K562 (cell line): Measurements from ENCODE around the gene SERPINB11. TPM values are rescaled to one million over a fixed set of nuclear protein-coding genes. Genes with fewer than 3 reads are reported as not detected.

Experiments used
- ATAC-seq: fragments of 200-7000 bp; cut with Tn5 transposase; 3 replicates; pipeline ENCODE4 v1.9.1; 2020; ENCODE audit warnings: moderate library complexity
- BruUV-seq: library from RNA; stranded (reverse); fragments of 400-500 nt; replicated peaks from 2 replicates; lab custom pipeline; 2021; lab: Mats Ljungman, UMichigan
- CTCF ChIA-PET: fragments of 300-600 bp; formaldehyde crosslinking; extraction: SDS; loops from one replicate; lab custom pipeline; 2021; ENCODE audit warnings: low intra/inter-chr PET ratio; lab: Yijun Ruan, JAX
- POLR2A ChIA-PET: fragments of 300-600, 350-650 bp; sonication (Branson Sonifier 250); formaldehyde crosslinking; extraction: SDS; loops from one replicate; lab custom pipeline; 2021; ENCODE audit warnings: antibody characterized with exemption, inconsistent platforms; lab: Yijun Ruan, JAX
- DNase-seq, 4 experiments: peaks; one replicate each; pipeline versions ENCODE4 v3.0.0 to v3.0.0-alpha.2; 2011 to 2018; ENCODE audit warnings: low spot score in 3 of 4, mixed read lengths in 3 of 4; ENCODE audit errors: extremely low read depth in 1 of 4
- FAIRE-seq: peaks from 2 replicates; lab custom pipeline; 2011; peaks lifted over from hg19 to GRCh38; lab: Jason Lieb, UNC
- H2AFZ ChIP-seq: 2 replicates; pipeline ENCODE4 v1.6.0; 2011; ENCODE audit warnings: low read depth, low read length, control low read depth, inconsistent platforms
- H3K27ac ChIP-seq: fragments of 200-600 bp; 3 replicates; pipeline ENCODE4 v1.8.0; 2011; ENCODE audit warnings: low read depth, mild to moderate bottlenecking, control low read depth, inconsistent platforms, low read length, moderate library complexity, mixed read lengths; ENCODE audit errors: extremely low read depth
- H3K27me3 ChIP-seq, 2 experiments: fragments of 300-600 bp in 1 of 2; 2 replicates in 1 of 2; 3 replicates in 1 of 2; pipeline versions ENCODE4 v1.6.0 to v1.8.0; 2011; ENCODE audit warnings: inconsistent platforms in 2 of 2, low read length in 2 of 2, mild to moderate bottlenecking in 1 of 2, mixed read lengths in 1 of 2, moderate library complexity in 1 of 2; ENCODE audit not compliant: control insufficient read depth in 2 of 2, insufficient read depth in 2 of 2
- H3K36me3 ChIP-seq: fragments of 300-600 bp; 3 replicates; pipeline ENCODE4 v1.8.0; 2011; ENCODE audit warnings: mild to moderate bottlenecking, low read length, inconsistent platforms; ENCODE audit not compliant: control insufficient read depth, insufficient read depth
- H3K4me1 ChIP-seq, 2 experiments: fragments of 200-600 bp in 1 of 2; replicated peaks in 1 of 2; 2 replicates in 1 of 2; 3 replicates in 1 of 2; pipeline versions ENCODE4 v1.5.1 to v1.8.0; 2011; ENCODE audit warnings: inconsistent platforms in 2 of 2, low read length in 2 of 2, mild to moderate bottlenecking in 1 of 2, mixed read lengths in 1 of 2, moderate library complexity in 1 of 2; ENCODE audit not compliant: control insufficient read depth in 2 of 2, insufficient read depth in 2 of 2
- H3K4me2 ChIP-seq: 2 replicates; pipeline ENCODE4 v1.6.1; 2011; ENCODE audit warnings: low read length, control low read depth, inconsistent platforms, mixed read lengths; ENCODE audit not compliant: insufficient read depth
- H3K4me3 ChIP-seq: fragments of 200-600 bp; sonication (generic), shearing (Covaris generic); 2 replicates; pipeline ENCODE4 v1.5.1; 2016; ENCODE audit warnings: control low read depth, inconsistent platforms
- H3K79me2 ChIP-seq: fragments of 200-600 bp; 3 replicates; pipeline ENCODE4 v1.8.0; 2011; ENCODE audit warnings: low read length, inconsistent platforms; ENCODE audit not compliant: control insufficient read depth, insufficient read depth
- H3K9ac ChIP-seq, 2 experiments: 2 replicates each; pipeline versions ENCODE4 v1.6.0 to v1.6.1; 2011; ENCODE audit warnings: low read depth in 2 of 2, low read length in 2 of 2, control low read depth in 1 of 2, inconsistent platforms in 1 of 2, mild to moderate bottlenecking in 1 of 2, mixed read lengths in 1 of 2; ENCODE audit not compliant: insufficient read depth in 1 of 2
- H3K9me1 ChIP-seq: one replicate; pipeline ENCODE4 v1.6.0; 2011; ENCODE audit warnings: inconsistent platforms, mild to moderate bottlenecking, low read length, moderate library complexity; ENCODE audit not compliant: control insufficient read depth, insufficient read depth
- H3K9me3 ChIP-seq: replicated peaks from 2 replicates; pipeline ENCODE4 v1.5.1; 2011; ENCODE audit warnings: low read depth, low read length, inconsistent platforms; ENCODE audit not compliant: control insufficient read depth, insufficient read depth
- H4K20me1 ChIP-seq: replicated peaks from 2 replicates; pipeline ENCODE4 v1.6.1; 2011; ENCODE audit warnings: low read length, inconsistent platforms, mixed read lengths; ENCODE audit not compliant: control insufficient read depth, insufficient read depth
- GABPB2 ChIP-seq: fragments of 250-450 bp; sonication (Bioruptor Pico); conservative IDR thresholded peaks from 2 replicates; pipeline ENCODE4 v1.5.1; 2021; ENCODE audit warnings: mild to moderate bottlenecking
- GATAD2B ChIP-seq: fragments of 450-650 bp; IDR thresholded peaks from 2 replicates; pipeline ENCODE4 v1.6.1; 2017; ENCODE audit warnings: mild to moderate bottlenecking, borderline replicate concordance
- KLF13 ChIP-seq: fragments of 450-650 bp; IDR thresholded peaks from 2 replicates; pipeline ENCODE4 v1.6.1; 2016; ENCODE audit warnings: missing genetic modification characterization, low read depth, mild to moderate bottlenecking, missing compliant biosample characterization, moderate library complexity, borderline replicate concordance
- KLF6 ChIP-seq: fragments of 250-450 bp; sonication (Bioruptor Pico); IDR thresholded peaks from 2 replicates; pipeline ENCODE4 v1.4.0; 2020; ENCODE audit warnings: mild to moderate bottlenecking, moderate library complexity, borderline replicate concordance
- PURB ChIP-seq: sonication (generic); formaldehyde crosslinking; IDR thresholded peaks from 2 replicates; pipeline ENCODE4 v1.9.0; 2021; ENCODE audit warnings: low read depth, mild to moderate bottlenecking, missing genetic modification reagents
- SNIP1 ChIP-seq: fragments of 450-650 bp; IDR thresholded peaks from 2 replicates; pipeline ENCODE4 v1.7.1; 2017; ENCODE audit warnings: low read depth, mild to moderate bottlenecking
- SRSF3 ChIP-seq: fragments of 200-400 bp; formaldehyde crosslinking; IDR thresholded peaks from 2 replicates; pipeline ENCODE4 v1.6.1; 2016; ENCODE audit warnings: mild to moderate bottlenecking, low read length, moderate library complexity; ENCODE audit not compliant: insufficient read depth
- ZC3H11A ChIP-seq: IDR thresholded peaks from 2 replicates; pipeline ENCODE4 v1.6.1; 2012; ENCODE audit warnings: low read depth, low read length, improper control_type of control experiment
- ZC3H8 ChIP-seq: fragments of 450-650 bp; IDR thresholded peaks from 2 replicates; pipeline ENCODE4 v1.6.1; 2017
- ZNF175 ChIP-seq: fragments of 200-800 bp; sonication (Bioruptor generic); IDR thresholded peaks from 2 replicates; pipeline ENCODE4 v1.6.1; 2016; ENCODE audit warnings: low read depth, mild to moderate bottlenecking, missing genetic modification characterization, missing compliant biosample characterization
- ZNF217 ChIP-seq: sonication (generic); formaldehyde crosslinking; IDR thresholded peaks from 2 replicates; pipeline ENCODE4 v1.8.0; 2022; ENCODE audit warnings: mild to moderate bottlenecking, missing genetic modification reagents
- ZNF778 ChIP-seq: fragments of 450-650 bp; formaldehyde crosslinking; IDR thresholded peaks from 2 replicates; pipeline ENCODE4 v1.4.0; 2020; ENCODE audit warnings: mild to moderate bottlenecking, moderate library complexity
- ZSCAN32 ChIP-seq: fragments of 450-650 bp; formaldehyde crosslinking; IDR thresholded peaks from 2 replicates; pipeline ENCODE4 v1.4.0; 2020; ENCODE audit warnings: mild to moderate bottlenecking, moderate library complexity
- WGBS: fragments of 100-300 bp; shearing (Covaris generic); methylation state at CpG from one replicate; pipeline ENCODE4 v1.1.6; 2016; ENCODE audit warnings: low coverage, mixed read lengths; ENCODE audit not compliant: insufficient coverage; ENCODE audit errors: missing lambda C conversion rate; 5-methylcytosine and 5-hydroxymethylcytosine counted together
- in situ Hi-C: fragments of 300-500 bp; cut with MboI; formaldehyde crosslinking; loops from 4 replicates; pipeline ENCODE4 v1.15.0; 2018; ENCODE audit warnings: inconsistent platforms, mixed read lengths
- intact Hi-C: fragments of 100-400 bp; cut with micrococcal nuclease; formaldehyde crosslinking; loops from 2 replicates; pipeline ENCODE4 v1.14.2; 2022
- polyA plus RNA-seq, 8 experiments: library from polyadenylated mRNA; depleted of rRNA in 4 of 8; stranded (reverse) in 5 of 8; unstranded in 3 of 8; fragments of >200 nt; fragmentation: Nextera tagmentation in 2 of 8; fragmentation: Illumina TruSeq in 1 of 8; extraction: Ambion mirVana in 2 of 8; extraction: Trizol in 1 of 8; gene quantifications; 2 replicates each; pipeline versions ENCODE4 v1.2.1 to v1.2.3, GENCODE V29; 2011 to 2014; ENCODE audit warnings: inconsistent platforms in 1 of 8, missing spikeins in 1 of 8
- total RNA-seq, 7 experiments: library from RNA; depleted of rRNA in 6 of 7; stranded (reverse); fragments of >200 nt in 6 of 7; fragmentation: Illumina TruSeq in 2 of 7; extraction: Trizol in 2 of 7; gene quantifications; 2 replicates each; pipeline versions ENCODE4 v1.2.1 to v1.2.3, GENCODE V29; 2011 to 2021; ENCODE audit warnings: low replicate concordance in 1 of 7
- TF ChIP-seq, protein P1 (sequence below): sonication (generic); formaldehyde crosslinking; IDR thresholded peaks from 2 replicates; pipeline ENCODE4 v1.8.1; 2023; ENCODE audit warnings: mild to moderate bottlenecking, missing genetic modification reagents
- TF ChIP-seq, protein P2 (sequence below): sonication (generic); formaldehyde crosslinking; IDR thresholded peaks from 2 replicates; pipeline ENCODE4 v1.8.0; 2022; ENCODE audit warnings: mild to moderate bottlenecking, missing genetic modification reagents
- TF ChIP-seq, protein P3 (sequence below): fragments of 450-650 bp; IDR thresholded peaks from 2 replicates; pipeline ENCODE4 v1.6.1; 2016; ENCODE audit warnings: mild to moderate bottlenecking

SERPINB11 gene
- total and polyA plus RNA-seq, 9 of the 15 experiments (the other 6 are each of a cell fraction or from before 2014, with no cell fraction given) = not detected

DNA sequence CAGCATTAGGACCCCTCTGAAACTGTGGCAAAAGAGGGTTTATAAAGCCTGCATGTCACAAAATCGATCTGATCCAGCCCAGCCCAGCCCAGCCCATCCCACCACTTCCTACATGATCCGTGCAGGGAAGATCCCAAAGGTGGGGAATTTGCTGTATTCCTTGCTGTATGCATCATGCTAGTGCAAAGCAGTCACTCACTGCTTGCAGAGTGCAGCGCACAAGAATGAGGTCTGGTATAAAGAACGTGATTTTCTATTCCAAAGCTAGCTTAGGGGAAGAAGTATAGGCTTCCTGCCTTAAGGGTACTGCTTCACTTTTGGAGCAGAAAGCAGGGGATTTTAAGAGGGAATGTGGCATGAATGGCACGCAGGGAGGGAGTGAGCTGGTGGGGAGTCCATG lies 18.9 kb upstream of the SERPINB11 start (continued):
- TF ChIP-seq, protein P1, sequence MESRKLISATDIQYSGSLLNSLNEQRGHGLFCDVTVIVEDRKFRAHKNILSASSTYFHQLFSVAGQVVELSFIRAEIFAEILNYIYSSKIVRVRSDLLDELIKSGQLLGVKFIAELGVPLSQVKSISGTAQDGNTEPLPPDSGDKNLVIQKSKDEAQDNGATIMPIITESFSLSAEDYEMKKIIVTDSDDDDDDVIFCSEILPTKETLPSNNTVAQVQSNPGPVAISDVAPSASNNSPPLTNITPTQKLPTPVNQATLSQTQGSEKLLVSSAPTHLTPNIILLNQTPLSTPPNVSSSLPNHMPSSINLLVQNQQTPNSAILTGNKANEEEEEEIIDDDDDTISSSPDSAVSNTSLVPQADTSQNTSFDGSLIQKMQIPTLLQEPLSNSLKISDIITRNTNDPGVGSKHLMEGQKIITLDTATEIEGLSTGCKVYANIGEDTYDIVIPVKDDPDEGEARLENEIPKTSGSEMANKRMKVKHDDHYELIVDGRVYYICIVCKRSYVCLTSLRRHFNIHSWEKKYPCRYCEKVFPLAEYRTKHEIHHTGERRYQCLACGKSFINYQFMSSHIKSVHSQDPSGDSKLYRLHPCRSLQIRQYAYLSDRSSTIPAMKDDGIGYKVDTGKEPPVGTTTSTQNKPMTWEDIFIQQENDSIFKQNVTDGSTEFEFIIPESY (CRISPR knock-in tag) = no peak
- no peak for TF ChIP-seq KLF13 (tag)
- TF ChIP-seq ZNF778 (CRISPR knock-in tag) = no peak

DNA sequence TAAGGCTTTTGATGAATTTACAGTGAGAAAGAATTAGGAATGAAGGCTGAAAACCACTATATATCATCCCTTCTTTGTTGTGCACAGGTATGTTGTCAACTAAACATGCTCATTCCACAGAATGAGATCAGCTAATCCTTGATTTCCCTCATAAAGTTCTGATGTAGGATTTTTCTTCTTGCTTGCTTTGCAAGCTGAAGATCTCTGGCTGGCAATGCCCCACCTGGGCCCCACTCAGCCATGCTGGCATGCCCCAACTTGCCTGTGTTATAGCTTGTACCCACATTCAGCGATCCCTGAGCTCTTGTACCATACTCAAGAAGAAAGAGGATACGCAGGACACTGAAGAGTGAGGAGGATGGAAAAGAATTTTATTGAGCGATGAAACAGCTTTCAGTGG lies 18.0 kb upstream of the SERPINB11 start:
- Histone ChIP-seq H3K4me1 (no peaks in the 10 kb centered on the region), H3K9me1 (no peaks in the 10 kb centered on the region), H2AFZ (no peak overlapping the region), H4K20me1 (no peaks in the 10 kb centered on the region), H3K4me2 (no peak overlapping the region), H3K79me2 (no peaks in the 10 kb centered on the region), H3K27ac (no peak overlapping the region), H3K4me3 (no peak overlapping the region), H3K36me3 (no peaks in the 10 kb centered on the region), H3K9me3 (no peaks in the 10 kb centered on the region), H3K9ac (no peak overlapping the region), H3K27me3 (no peaks in the 10 kb centered on the region)
- no peak for ATAC-seq
- no TSS peak for BruUV-seq
- intact Hi-C loops = no loop called here
- ChIA-PET CTCF (no interaction called here), POLR2A (no interaction called here)
- FAIRE-seq = no peak
- in situ Hi-C loops = no loop called here
- DNase-seq = no peak
- WGBS = 7% methylated on average over 2 of the region's 3 CpGs
- TF ChIP-seq, protein P2, sequence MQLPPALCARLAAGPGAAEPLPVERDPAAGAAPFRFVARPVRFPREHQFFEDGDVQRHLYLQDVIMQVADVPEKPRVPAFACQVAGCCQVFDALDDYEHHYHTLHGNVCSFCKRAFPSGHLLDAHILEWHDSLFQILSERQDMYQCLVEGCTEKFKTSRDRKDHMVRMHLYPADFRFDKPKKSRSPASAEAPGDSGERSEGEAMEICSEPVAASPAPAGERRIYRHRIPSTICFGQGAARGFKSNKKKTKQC (CRISPR knock-in tag) = no peak
- TF ChIP-seq ZNF217 (CRISPR knock-in tag) (no peak), ZSCAN32 (CRISPR knock-in tag) (no peak), KLF6 (no peak), ZC3H8 (no peak), GABPB2 (no peak), GATAD2B (no peak), SRSF3 (no peak), PURB (CRISPR knock-in tag) (no peak), ZNF175 (CRISPR knock-in tag) (no peak), ZC3H11A (no peak), SNIP1 (no peak)
- TF ChIP-seq, protein P3, sequence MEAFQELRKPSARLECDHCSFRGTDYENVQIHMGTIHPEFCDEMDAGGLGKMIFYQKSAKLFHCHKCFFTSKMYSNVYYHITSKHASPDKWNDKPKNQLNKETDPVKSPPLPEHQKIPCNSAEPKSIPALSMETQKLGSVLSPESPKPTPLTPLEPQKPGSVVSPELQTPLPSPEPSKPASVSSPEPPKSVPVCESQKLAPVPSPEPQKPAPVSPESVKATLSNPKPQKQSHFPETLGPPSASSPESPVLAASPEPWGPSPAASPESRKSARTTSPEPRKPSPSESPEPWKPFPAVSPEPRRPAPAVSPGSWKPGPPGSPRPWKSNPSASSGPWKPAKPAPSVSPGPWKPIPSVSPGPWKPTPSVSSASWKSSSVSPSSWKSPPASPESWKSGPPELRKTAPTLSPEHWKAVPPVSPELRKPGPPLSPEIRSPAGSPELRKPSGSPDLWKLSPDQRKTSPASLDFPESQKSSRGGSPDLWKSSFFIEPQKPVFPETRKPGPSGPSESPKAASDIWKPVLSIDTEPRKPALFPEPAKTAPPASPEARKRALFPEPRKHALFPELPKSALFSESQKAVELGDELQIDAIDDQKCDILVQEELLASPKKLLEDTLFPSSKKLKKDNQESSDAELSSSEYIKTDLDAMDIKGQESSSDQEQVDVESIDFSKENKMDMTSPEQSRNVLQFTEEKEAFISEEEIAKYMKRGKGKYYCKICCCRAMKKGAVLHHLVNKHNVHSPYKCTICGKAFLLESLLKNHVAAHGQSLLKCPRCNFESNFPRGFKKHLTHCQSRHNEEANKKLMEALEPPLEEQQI = no peak
